AG10803 (cell line): Measurements from ENCODE around the gene BCOR.

Source experiments
- DNase-seq: peaks from one replicate; pipeline ENCODE4 v3.0.0; 2010; ENCODE audit warnings: low read depth
- H3K4me3 ChIP-seq: 2 replicates; pipeline ENCODE4 v1.5.1; 2011; ENCODE audit warnings: mild to moderate bottlenecking, low read length, control low read depth
- CTCF ChIP-seq: conservative IDR thresholded peaks from 2 replicates; pipeline ENCODE4 v1.5.1; 2011; ENCODE audit warnings: mild to moderate bottlenecking, low read length, control low read depth, inconsistent platforms

BCOR gene

DNA sequence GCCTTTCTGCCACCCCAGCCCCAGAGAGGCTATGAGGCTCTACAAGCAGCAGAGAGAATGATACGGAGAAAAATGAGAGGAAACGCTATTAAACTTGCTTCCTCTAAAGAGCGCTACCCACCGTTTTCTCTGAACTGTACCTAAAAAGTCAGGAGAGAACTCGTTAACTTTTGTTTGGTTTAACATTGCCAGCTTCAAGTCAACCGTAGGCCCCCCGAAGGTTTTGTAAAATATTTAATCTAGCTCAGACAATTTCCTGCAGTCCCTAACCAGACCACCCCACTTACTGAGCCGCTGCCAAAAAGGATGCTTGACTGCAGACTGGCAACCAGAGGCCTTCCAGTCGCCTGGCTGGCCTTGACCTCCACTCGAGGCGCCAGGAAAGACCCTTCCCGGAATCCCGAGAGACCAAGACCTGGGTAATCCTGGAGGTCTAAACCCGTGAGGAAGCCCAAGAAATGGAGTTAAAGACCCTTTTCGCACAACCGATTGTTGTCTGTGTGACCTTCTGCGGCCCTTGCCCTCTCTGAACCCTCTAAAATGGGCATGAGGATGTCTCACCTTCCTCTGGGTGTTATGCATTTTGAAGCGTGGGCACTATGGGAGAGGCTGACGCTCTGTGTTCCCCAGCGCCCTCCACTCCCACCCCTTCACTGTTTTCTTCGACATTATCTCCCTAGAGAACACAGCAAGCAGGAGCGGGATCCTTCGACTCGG is 86.3 kb downstream of the BCOR start:
- no peak for DNase-seq
- no peak for TF ChIP-seq CTCF
- H3K4me3 ChIP-seq = no peak overlapping the region

DNA sequence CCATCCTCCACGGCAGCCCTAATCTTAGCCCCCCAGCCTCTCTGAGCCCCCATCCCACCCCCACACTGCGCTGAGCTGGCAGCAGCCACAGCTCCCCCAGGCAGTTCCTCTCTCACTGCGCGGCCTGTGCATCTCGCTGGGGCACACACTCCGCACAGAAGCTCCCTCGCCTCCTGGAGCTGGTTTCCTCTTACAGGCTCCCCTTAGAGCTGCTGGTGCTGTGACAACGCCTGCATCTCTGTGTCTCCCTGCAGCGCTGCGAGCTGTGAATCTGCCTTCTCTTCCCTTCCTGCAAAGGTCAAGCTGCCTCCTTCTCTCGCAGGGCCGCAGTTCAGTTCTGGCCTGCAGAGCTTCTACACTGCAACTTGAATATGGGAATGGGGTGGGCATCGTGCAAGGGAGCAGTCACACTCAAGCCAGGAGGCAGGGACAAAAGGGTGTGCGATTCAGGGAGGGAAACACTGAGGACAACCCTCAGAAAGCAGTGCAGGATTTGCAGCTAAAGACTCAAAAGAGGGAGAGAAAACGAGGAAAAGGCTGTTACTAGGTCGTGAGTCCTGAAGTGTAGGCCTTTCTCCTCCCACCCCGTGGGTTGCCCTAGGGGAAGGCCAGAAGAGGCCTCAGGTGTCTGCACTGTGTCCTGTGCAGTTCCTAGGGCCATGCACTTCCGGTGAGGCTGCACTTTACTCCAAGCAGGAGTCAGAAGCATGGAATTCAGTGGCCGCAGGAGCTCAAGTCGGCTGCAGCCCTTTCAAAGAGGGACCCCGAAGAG is 87.0 kb downstream of the BCOR start:
- DNase-seq = no peak
- H3K4me3 ChIP-seq = no peak overlapping the region

DNA sequence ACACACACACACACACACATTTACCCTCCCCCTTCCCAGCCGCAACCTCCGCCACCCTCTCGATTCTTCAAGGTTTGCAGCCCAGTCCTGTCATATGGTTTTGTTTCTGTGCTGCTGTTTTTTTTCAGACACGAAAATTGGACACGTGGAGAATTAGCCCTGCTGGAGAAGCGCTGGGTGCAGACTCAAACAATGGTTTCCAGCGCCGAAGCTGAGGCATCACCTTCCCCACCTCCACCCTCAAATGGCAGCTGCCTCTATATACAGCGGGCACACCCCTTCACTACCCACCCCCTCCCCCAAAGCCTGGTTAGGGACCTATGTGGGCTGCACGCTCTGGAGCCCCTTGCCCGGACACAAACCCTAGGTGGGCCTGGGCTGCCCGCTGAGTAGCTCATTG is 87.9 kb downstream of the BCOR start:
- DNase-seq = no peak
- no peak overlapping the region for H3K4me3 ChIP-seq
- no peak for TF ChIP-seq CTCF

More for the DNA sequence above, 87.0 kb downstream of the BCOR start:
- no peak for TF ChIP-seq CTCF

GRCh38 chrX:40009462-40009851 is 88.3 kb downstream of the BCOR start:
- no peak for DNase-seq
- no peak for TF ChIP-seq CTCF
- H3K4me3 ChIP-seq = peak overlapping the region; percentile 22; the same call in 1 of the 2 replicates

GRCh38 chrX:40008791-40009461 is 88.8 kb downstream of the BCOR start:
- H3K4me3 ChIP-seq = peak overlapping the region; percentile 22; the same call in 1 of the 2 replicates
- no peak for TF ChIP-seq CTCF
- no peak for DNase-seq

GRCh38 chrX:40007756-40008705 is 89.7 kb downstream of the BCOR start:
- H3K4me3 ChIP-seq = no peak overlapping the region

More at GRCh38 chrX:40007756-40008705, 89.7 kb downstream of the BCOR start:
- TF ChIP-seq CTCF = no peak
- no peak for DNase-seq
